HG03460 (cell line): ENCODE measurements around the gene GLIPR1.
"Not testable (repeated sequence)": the region's sequence is repeated elsewhere in the genome, so short reads cannot be mapped to it uniquely, and the experiment has no call there.

Experiments
- ATAC-seq: cut with Tn5 transposase; IDR thresholded peaks from one replicate; pipeline ENCODE4 v1.9.1; 2021; ENCODE audit not compliant: unreplicated experiment

Gene GLIPR1

GRCh38 chr12:75471902-75472890 is 8.4 kb upstream of the GLIPR1 start:
- ATAC-seq, result no peak

- no peak for ATAC-seq
Measured at GRCh38 chr12:75474116-75474515, 6.4 kb upstream of the GLIPR1 start.

- no peak for ATAC-seq
Measured at GRCh38 chr12:75476071-75476470, 4.5 kb upstream of the GLIPR1 start.

GRCh38 chr12:75477137-75477536 is 3.4 kb upstream of the GLIPR1 start:
- no peak for ATAC-seq

GRCh38 chr12:75478116-75478794 is 2.3 kb upstream of the GLIPR1 start:
- peak; percentile 26 for ATAC-seq

- peak; percentile 41 for ATAC-seq
Measured at GRCh38 chr12:75479963-75480461, 543 bp upstream of the GLIPR1 start.

GRCh38 chr12:75481013-75481705 is 604 bp downstream of the GLIPR1 start:
- peak; percentile 8 for ATAC-seq

GRCh38 chr12:75481774-75482173 is 1.2 kb downstream of the GLIPR1 start:
- no peak for ATAC-seq

- ATAC-seq, result peak; percentile 21
Measured at GRCh38 chr12:75482646-75483045, 2.1 kb downstream of the GLIPR1 start.

- ATAC-seq, result no peak
Measured at GRCh38 chr12:75483431-75483830, 2.9 kb downstream of the GLIPR1 start.

- not testable (repeated sequence) for ATAC-seq
Measured at GRCh38 chr12:75484450-75484849, 3.9 kb downstream of the GLIPR1 start.

GRCh38 chr12:75487308-75487707 is 6.8 kb downstream of the GLIPR1 start:
- no peak for ATAC-seq

GRCh38 chr12:75488553-75488952 is 8.0 kb downstream of the GLIPR1 start:
- no peak for ATAC-seq

GRCh38 chr12:75489187-75489586 is 8.6 kb downstream of the GLIPR1 start:
- ATAC-seq, result no peak

GRCh38 chr12:75489613-75490210 is 9.2 kb downstream of the GLIPR1 start:
- peak; percentile 61 for ATAC-seq

- ATAC-seq, result no peak
Measured at GRCh38 chr12:75491169-75491568, 10.6 kb downstream of the GLIPR1 start.

- ATAC-seq, result no peak
Measured at GRCh38 chr12:75503459-75503858, 22.9 kb downstream of the GLIPR1 start.

- no peak for ATAC-seq
Measured at GRCh38 chr12:75503866-75504265, 23.3 kb downstream of the GLIPR1 start.

- no peak for ATAC-seq
Measured at GRCh38 chr12:75505706-75506312, 25.3 kb downstream of the GLIPR1 start.

- ATAC-seq, result no peak
Measured at GRCh38 chr12:75507086-75507485, 26.5 kb downstream of the GLIPR1 start.
